SK-N-MC (cell line): ENCODE data around the gene BAZ1B.

ENCODE experiments used
- EZH2 ChIP-seq: fragments of 200-600 bp; sonication (generic); IDR thresholded peaks from one replicate; pipeline ENCODE4 v1.6.1; 2017; ENCODE audit warnings: antibody characterized with exemption
- FOXP2 ChIP-seq: optimal IDR thresholded peaks from 2 replicates; pipeline ENCODE3; 2011; ENCODE audit warnings: mild to moderate bottlenecking, moderate library complexity; ENCODE audit not compliant: insufficient read depth; ENCODE audit errors: extremely low read length, control extremely low read depth
- POLR2AphosphoS5 ChIP-seq: IDR thresholded peaks from 2 replicates; pipeline ENCODE4 v1.6.1; 2012; ENCODE audit warnings: mild to moderate bottlenecking, low read depth, low read length, borderline replicate concordance

DNA sequence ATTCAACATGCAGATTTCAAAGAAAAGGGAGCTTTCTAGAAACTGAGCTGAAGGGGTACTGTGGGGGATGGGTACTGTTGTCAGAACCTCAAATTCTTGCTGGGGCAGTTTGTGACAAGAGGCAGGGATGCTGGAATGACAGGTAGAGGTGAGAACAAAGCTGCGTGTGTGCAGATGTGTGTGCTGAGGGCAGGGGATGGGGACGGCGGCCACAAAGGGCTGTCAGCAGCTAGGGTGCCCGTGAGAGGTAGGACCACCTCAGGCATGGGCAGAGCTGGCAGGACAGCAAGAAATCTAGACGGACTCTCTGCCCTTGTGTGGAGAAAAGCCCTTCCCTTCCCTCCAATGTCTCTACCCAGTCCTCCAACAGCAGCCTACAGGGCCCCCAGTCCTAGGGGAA, 14.4 kb upstream of the BAZ1B start:
- TF ChIP-seq FOXP2 (no peak), POLR2AphosphoS5 (no peak), EZH2 (no peak)
